Fibroblast of skin of scalp (primary cell): Measurements from ENCODE around the gene ACSS1.

Source experiments
- DNase-seq: peaks from one replicate; pipeline ENCODE4 v3.0.0-alpha.2; 2013

Gene ACSS1

GRCh38 chr20:24970030-24970553 is 87.8 kb downstream of the ACSS1 start:
- DNase-seq: no peak

DNA sequence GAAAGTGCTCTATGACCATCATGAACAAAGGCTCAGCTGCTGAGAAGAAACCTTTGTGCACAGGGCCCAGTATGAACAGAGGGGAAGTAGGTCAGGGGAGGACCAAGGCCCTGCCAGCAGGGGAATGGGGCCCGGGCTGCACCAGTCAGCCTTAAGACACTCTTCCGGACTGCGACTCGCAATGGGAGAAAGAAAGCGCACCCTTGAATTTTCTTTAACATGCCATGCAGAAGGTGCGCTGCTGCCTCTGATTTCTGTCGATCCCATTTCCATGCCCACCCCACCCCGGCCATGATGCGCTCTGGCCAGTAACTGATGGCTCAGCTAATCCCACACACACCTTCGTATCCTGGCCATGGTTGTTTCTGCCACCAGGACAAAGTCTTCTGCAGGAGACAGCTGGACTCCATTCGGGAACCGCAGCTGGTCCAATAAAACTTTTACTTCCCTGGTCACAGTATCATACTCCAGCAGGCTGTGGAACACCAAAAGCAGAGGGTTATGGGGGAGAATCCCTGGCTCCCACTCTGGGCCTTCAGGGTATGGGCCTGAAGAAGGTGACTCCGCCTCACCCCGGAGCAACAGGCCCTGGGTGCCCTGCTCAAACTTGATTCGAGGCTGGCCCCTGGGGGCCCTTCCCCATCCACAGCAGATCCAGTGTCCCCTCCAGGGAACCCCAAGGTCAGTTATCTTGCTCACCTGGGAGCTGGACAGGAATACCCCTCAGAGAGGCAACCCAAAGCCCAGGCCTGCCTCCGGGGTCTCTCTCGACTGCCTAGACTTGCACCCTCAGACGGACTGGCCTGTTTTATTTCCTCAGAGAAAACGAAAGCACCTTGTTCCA is 88.5 kb downstream of the ACSS1 start:
- DNase-seq: no peak

GRCh38 chr20:24968278-24968800 is 89.6 kb downstream of the ACSS1 start:
- no peak for DNase-seq

GRCh38 chr20:24966317-24967012 is 91.5 kb downstream of the ACSS1 start:
- no peak for DNase-seq

DNA sequence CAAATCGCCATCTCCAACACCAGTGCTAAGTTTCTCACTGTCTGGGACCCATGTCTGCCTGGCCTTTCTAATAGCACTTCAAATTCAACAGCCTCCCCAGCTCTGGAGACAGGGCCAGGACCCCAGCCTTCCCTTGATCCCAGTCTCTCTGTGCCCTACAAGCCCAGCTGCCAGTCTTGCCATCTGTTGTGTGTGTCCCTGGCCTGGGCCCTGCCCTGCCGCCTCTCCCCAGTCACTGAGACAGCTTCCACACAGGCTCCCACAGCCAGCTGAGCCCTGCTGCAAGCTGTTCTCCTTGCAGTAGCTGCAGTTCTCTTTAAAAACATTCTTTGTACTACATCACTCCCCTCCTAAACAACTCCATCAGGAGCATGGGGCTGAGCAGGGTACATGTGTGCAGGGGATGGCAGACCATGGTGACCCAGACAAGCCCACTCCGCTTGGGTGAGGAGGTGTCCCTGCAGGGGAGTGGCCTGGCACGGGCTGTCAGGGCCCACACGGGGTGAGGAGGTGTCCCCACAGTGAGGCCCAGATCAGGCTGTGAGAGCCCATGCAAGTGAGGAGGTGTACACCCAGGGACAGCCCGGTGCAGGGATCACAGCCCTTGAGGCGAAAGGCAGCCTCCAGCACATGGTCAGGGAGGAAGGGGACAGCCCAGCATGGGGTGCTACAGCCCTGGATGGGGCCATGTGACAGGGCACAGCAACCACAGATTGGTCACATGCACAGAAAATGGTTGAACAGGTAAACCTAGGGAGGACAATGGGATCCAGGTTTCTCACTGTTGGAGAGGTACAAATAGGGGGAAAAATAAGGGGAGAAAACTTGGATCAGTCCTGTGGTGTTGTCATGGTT is 92.6 kb downstream of the ACSS1 start:
- DNase-seq: no peak

DNA sequence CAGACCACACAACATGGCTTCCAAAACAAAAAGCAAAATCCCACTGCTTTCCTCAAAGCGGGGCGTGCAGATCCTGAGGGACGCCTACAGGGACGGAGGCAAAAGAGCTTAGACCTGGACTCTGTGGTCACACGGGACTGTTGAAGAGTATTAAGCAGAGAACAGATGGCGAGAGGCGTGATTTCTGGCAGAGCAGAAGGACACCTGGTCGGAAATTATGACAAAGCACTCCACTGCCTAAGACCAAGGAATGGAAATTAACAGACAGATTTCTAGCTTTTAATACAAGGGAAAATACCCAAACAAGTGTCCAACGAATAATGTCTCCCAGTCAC is 93.5 kb downstream of the ACSS1 start:
- DNase-seq: no peak

- no peak for DNase-seq
Observed at GRCh38 chr20:24963672-24964505, 94.0 kb downstream of the ACSS1 start.

GRCh38 chr20:24962510-24962909 is 95.4 kb downstream of the ACSS1 start:
- no peak for DNase-seq

- no peak for DNase-seq
Observed at GRCh38 chr20:24962182-24962492, 95.8 kb downstream of the ACSS1 start.

- no peak for DNase-seq
Observed at GRCh38 chr20:24961384-24962181, 96.4 kb downstream of the ACSS1 start.

GRCh38 chr20:24960861-24961260 is 97.1 kb downstream of the ACSS1 start:
- DNase-seq: no peak

- DNase-seq: no peak
Observed at GRCh38 chr20:24960302-24960801, 97.6 kb downstream of the ACSS1 start.

DNA sequence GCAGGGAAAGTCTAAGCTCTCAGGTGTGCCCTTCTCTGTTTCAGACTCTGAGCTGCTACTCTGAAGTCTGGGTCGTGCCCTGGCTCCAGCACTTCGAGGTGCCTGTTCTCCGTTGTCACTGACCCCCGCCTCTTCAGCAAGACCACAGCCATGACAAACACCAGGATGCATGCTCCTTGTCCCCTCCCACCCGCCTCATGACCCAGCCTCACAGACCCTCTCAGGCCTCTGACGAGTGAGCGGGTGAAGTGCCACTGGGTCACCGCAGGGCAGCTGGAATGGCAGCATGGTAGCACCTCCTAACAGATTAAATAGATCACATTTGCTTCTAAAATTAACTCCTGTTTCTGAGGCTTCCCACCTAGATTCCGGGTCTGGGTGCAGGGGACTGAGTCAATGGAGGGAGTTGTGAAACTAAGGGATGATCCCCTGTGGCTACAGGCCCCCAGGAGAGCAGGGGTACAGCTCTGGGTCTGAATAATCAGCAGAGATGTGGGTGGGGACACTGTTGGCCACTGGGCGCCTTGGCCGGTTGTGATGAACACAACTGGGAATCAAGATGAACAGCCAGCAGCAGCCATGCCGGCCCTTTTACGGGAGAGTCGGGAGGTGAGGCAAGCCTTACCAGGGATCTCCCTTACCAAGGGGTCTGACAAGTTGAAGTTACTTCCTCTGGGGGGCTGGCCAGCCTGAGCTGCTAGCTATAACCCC is 98.2 kb downstream of the ACSS1 start:
- DNase-seq: no peak

- no peak for DNase-seq
Observed at GRCh38 chr20:24958506-24959385, 99.2 kb downstream of the ACSS1 start.

GRCh38 chr20:24957326-24958016 is 100.5 kb downstream of the ACSS1 start:
- DNase-seq: no peak
